Measurements from ENCODE around the gene TRPV2. TPM values are rescaled to one million over a fixed set of nuclear protein-coding genes. Genes with fewer than 3 reads are reported as not detected.
A peak's percentile ranks its signal among the peaks of the same experiment; 100 is the strongest.

TRPV2 gene, protein sequence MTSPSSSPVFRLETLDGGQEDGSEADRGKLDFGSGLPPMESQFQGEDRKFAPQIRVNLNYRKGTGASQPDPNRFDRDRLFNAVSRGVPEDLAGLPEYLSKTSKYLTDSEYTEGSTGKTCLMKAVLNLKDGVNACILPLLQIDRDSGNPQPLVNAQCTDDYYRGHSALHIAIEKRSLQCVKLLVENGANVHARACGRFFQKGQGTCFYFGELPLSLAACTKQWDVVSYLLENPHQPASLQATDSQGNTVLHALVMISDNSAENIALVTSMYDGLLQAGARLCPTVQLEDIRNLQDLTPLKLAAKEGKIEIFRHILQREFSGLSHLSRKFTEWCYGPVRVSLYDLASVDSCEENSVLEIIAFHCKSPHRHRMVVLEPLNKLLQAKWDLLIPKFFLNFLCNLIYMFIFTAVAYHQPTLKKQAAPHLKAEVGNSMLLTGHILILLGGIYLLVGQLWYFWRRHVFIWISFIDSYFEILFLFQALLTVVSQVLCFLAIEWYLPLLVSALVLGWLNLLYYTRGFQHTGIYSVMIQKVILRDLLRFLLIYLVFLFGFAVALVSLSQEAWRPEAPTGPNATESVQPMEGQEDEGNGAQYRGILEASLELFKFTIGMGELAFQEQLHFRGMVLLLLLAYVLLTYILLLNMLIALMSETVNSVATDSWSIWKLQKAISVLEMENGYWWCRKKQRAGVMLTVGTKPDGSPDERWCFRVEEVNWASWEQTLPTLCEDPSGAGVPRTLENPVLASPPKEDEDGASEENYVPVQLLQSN
- 10 to 100 TPM in 1 of 4 donors, 1 to 10 TPM in 3; 3.2 to 12.5 (median 6.5) TPM for total RNA-seq

- H3K36me3 ChIP-seq, result no peaks in the 10 kb centered on the region
- WGBS, 2 donors, result 40 to 53% methylated on average over 19 to 21 of the region's 21 CpGs
- H3K27me3 ChIP-seq, result no peaks in the 10 kb centered on the region
- TF ChIP-seq, protein P1, sequence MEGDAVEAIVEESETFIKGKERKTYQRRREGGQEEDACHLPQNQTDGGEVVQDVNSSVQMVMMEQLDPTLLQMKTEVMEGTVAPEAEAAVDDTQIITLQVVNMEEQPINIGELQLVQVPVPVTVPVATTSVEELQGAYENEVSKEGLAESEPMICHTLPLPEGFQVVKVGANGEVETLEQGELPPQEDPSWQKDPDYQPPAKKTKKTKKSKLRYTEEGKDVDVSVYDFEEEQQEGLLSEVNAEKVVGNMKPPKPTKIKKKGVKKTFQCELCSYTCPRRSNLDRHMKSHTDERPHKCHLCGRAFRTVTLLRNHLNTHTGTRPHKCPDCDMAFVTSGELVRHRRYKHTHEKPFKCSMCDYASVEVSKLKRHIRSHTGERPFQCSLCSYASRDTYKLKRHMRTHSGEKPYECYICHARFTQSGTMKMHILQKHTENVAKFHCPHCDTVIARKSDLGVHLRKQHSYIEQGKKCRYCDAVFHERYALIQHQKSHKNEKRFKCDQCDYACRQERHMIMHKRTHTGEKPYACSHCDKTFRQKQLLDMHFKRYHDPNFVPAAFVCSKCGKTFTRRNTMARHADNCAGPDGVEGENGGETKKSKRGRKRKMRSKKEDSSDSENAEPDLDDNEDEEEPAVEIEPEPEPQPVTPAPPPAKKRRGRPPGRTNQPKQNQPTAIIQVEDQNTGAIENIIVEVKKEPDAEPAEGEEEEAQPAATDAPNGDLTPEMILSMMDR (IDR thresholded peaks at IDR 0.05), result peak in 1 of 6 experiments; percentile 25
- no peak for TF ChIP-seq POLR2A (IDR thresholded peaks at IDR 0.05)
- peaks cover 27 to 36% of the 10 kb centered on the region in 2 donors for H3K4me1 ChIP-seq
- DNase-seq, result no peak
- H3K9me3 ChIP-seq, result no peaks in the 10 kb centered on the region
- H3K4me3 ChIP-seq (replicated peaks in 1 of 3), result peak within 1 kb of the TSS in 1 of 3 donors; percentile 23
- H3K27ac ChIP-seq, result peak within 1 kb of the TSS; percentile 73 to 81 (median 80)
- intact Hi-C loops (cut with DNase I), result no loop called here
Measured at GRCh38 chr17:16415031-16415924, at the start of gene TRPV2. Gene TRPV2, plus strand, starts transcription at chr17:16415571. Its CDS starts 2,098 bp downstream, at chr17:16417669.

- 85 to 92% methylated on average over 5 of the region's 5 CpGs for WGBS, 2 donors
- Histone ChIP-seq H3K9me3 (no peaks in the 10 kb centered on the region), H3K27ac (no peak overlapping the region), H3K4me3 (replicated peaks in 1 of 3) (no peak overlapping the region), H3K36me3 (no peaks in the 10 kb centered on the region), H3K4me1 (no peaks in the 10 kb centered on the region), H3K27me3 (no peaks in the 10 kb centered on the region)
- intact Hi-C loops (cut with DNase I), result no loop called here
- DNase-seq, result no peak
- TF ChIP-seq POLR2A (IDR thresholded peaks at IDR 0.05), result no peak
- TF ChIP-seq, protein P1 (IDR thresholded peaks at IDR 0.05), result no peak
Measured at GRCh38 chr17:16371742-16372141, 43.6 kb upstream of the TRPV2 start.

DNA sequence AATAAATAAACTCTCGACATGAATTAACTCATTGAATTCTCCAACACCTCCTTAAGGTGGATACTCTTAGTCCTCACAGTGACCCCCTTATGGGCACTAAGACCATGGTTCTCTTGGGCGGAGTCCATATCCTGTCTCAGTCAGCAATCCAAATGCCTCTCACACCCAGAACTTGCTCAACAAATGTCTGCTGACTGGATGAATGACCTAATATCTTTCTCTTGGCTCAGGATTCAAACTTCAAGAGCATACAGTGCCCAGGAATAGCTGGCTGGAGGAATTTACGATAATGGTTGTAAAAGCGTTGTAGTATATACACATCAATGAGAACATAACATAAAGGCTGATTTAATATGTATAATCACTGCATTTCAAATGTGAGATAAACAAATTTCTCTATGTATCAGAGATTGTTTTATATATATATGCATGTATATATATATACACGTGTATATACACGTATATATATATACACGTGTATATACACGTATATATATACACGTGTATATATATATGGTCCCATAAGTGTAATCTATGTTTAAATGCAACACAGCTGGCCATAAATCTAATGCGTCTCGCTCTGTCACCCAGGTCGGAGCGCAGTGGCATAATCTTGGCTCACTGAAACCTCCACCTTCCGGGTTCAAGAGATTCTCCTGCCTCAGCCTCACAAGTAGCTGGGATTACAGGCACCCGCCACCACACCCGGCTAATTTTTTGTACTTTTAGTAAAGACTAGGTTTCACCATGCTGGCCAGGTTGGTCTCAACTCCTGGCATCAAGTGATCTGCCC lies 41.0 kb upstream of the TRPV2 start:
- H3K9me3 ChIP-seq, result no peaks in the 10 kb centered on the region
- TF ChIP-seq POLR2A (IDR thresholded peaks at IDR 0.05), result no peak
- TF ChIP-seq, protein P1 (IDR thresholded peaks at IDR 0.05), result no peak
- no peaks in the 10 kb centered on the region for H3K36me3 ChIP-seq
- no peak for DNase-seq
- no peak overlapping the region for H3K4me3 ChIP-seq (replicated peaks in 1 of 3)
- no peak overlapping the region for H3K27ac ChIP-seq
- WGBS, 2 donors, result 89 to 91% methylated on average over 16 of the region's 16 CpGs
- H3K4me1 ChIP-seq, result no peaks in the 10 kb centered on the region
- H3K27me3 ChIP-seq, result no peaks in the 10 kb centered on the region
- intact Hi-C loops (cut with DNase I), result no loop called here

- DNase-seq, result no peak
- H3K9me3 ChIP-seq, result no peaks in the 10 kb centered on the region
- peaks cover 6 to 10% of the 10 kb centered on the region in 2 donors for H3K4me1 ChIP-seq
- H3K27me3 ChIP-seq, result no peaks in the 10 kb centered on the region
- peak overlapping the region in 1 of 3 donors; percentile 100 for H3K27ac ChIP-seq
- TF ChIP-seq, protein P1 (IDR thresholded peaks at IDR 0.05), result no peak
- no peak for TF ChIP-seq POLR2A (IDR thresholded peaks at IDR 0.05)
- WGBS, 2 donors, result 75 to 76% methylated on average over 2 of the region's 2 CpGs
- intact Hi-C loops (cut with DNase I), result no loop called here
- H3K36me3 ChIP-seq, result peaks cover 6 to 11% of the 10 kb centered on the region in 2 donors
- no peak overlapping the region for H3K4me3 ChIP-seq (replicated peaks in 1 of 3)
Measured at GRCh38 chr17:16377941-16378341, 37.4 kb upstream of the TRPV2 start.
